ENCODE measurements around the gene RB1. TPM values are rescaled to one million over a fixed set of nuclear protein-coding genes. Genes with fewer than 3 reads are reported as not detected.

Gene RB1
- polyA plus RNA-seq (ENCODE audit: insufficient read length in 4 of 4), result 10 to 100 TPM; 42.1 to 49.1 (median 45.5) TPM

DNA sequence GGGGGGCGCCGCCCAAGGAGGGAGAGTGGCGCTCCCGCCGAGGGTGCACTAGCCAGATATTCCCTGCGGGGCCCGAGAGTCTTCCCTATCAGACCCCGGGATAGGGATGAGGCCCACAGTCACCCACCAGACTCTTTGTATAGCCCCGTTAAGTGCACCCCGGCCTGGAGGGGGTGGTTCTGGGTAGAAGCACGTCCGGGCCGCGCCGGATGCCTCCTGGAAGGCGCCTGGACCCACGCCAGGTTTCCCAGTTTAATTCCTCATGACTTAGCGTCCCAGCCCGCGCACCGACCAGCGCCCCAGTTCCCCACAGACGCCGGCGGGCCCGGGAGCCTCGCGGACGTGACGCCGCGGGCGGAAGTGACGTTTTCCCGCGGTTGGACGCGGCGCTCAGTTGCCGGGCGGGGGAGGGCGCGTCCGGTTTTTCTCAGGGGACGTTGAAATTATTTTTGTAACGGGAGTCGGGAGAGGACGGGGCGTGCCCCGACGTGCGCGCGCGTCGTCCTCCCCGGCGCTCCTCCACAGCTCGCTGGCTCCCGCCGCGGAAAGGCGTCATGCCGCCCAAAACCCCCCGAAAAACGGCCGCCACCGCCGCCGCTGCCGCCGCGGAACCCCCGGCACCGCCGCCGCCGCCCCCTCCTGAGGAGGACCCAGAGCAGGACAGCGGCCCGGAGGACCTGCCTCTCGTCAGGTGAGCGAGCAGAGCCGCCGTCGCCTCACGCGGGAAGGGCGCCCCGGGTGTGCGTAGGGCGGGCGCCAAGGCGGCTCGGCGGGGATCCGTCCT, at the start of gene RB1:
Gene RB1 (plus strand): TSS at position 393 of the 784 bp plus-strand sequence. CDS start 162 bp downstream, at position 555.
- DNase-seq (ENCODE audit: low read depth in 4 of 4, low spot score in 2 of 4), result peak in 3 of 4 donors; percentile 79 to 84 (median 83)

DNA sequence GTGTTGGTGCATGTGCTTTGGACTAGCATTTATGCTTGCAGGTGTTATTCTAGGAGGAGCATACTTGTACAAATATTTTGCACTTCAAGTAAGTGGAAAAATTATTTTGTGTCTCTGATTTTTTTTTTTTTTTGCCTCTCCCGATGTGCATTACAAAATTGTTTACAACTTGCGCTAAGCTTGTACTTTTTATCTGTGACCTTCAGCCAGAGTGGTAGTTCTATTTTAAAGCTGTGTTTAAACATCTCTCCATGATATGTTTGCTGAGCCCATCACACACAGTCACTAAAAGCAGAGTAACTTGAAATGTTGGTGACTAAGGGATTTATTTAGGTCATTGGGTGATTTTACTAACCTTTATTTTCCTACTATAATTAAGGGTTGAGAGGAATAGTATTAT, 49.7 kb upstream of the RB1 start:
- DNase-seq (ENCODE audit: low read depth in 4 of 4, low spot score in 2 of 4), result no peak

DNA sequence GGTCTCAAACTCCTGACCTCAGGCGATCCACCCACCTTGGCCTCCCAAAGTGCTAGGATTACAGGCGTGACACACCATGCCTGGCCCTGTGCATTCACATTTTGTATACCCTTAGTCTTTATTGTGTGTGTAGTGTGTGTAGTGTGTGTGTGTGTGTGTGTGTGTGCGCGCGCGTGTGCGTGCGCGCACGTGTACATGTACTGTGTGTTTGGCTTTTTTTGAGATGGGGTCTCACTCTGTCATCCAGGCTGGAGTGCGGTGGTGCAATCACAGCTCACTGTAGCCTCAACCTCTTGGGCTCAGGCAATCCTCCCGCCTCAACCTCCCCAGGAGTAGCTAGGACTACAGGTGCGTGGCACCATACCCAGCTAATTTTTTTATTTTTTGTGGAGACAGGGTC, 48.5 kb upstream of the RB1 start:
- no peak for DNase-seq (ENCODE audit: low read depth in 4 of 4, low spot score in 2 of 4)

DNA sequence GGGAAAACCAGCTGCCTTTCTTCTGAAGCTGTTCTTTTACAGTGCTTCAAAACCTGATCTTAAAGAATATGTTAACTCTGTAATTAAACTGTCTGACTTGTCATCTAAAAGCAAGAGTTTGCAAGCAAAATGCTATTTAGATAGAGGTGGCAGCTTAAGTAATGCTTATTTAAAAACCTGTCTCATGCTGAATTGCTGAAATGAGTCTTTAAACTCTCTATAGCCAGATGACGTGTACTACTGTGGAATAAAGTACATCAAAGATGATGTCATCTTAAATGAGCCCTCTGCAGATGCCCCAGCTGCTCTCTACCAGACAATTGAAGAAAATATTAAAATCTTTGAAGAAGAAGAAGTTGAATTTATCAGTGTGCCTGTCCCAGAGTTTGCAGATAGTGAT, 47.6 kb upstream of the RB1 start:
- no peak for DNase-seq (ENCODE audit: low read depth in 4 of 4, low spot score in 2 of 4)

DNA sequence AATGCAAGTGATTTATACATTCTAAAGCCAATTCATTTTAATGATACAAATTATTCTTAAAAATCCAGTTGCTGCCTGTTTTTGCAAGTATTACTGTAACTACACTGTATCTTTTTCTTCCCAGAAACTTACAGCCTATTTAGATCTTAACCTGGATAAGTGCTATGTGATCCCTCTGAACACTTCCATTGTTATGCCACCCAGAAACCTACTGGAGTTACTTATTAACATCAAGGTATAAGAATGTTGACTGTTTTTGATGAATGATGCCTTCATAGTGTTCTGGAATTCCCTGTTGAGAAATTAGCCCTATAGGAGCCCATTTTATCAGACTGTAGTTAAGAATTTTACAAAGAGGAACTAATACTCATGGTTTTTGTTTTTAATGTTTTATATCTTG, 45.5 kb upstream of the RB1 start:
- peak in 1 of 4 donors; percentile 17 for DNase-seq (ENCODE audit: low read depth in 4 of 4, low spot score in 2 of 4)

DNA sequence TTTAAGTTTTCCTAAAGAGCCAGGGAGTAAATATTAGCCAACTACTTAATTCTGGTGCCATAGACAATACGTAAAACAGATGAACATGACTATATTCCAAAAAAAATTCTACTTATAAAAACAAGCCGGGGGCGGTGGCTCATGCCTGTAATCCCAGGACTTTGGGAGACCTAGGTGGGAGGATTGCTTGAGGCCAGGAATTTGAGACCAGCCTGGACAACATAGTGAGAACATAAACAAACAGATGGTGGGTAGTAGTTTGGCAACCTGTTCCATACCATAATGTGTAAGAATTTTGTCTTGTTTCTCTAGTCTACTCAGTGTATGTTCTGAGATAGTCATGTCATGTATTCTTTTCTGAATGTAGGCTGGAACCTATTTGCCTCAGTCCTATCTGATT, 45.1 kb upstream of the RB1 start:
- DNase-seq (ENCODE audit: low read depth in 4 of 4, low spot score in 2 of 4), result no peak

DNA sequence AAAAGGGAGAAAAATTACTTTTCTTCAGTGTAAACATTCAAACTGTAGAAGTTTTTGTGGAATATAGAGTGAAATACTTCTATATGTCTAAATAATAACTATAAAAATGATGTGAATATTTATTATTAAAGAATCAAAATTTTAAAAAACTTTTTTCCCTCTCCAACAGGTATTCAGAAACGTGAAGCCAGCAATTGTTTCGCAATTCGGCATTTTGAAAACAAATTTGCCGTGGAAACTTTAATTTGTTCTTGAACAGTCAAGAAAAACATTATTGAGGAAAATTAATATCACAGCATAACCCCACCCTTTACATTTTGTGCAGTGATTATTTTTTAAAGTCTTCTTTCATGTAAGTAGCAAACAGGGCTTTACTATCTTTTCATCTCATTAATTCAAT, 42.6 kb upstream of the RB1 start:
- DNase-seq (ENCODE audit: low read depth in 4 of 4, low spot score in 2 of 4), result no peak

DNA sequence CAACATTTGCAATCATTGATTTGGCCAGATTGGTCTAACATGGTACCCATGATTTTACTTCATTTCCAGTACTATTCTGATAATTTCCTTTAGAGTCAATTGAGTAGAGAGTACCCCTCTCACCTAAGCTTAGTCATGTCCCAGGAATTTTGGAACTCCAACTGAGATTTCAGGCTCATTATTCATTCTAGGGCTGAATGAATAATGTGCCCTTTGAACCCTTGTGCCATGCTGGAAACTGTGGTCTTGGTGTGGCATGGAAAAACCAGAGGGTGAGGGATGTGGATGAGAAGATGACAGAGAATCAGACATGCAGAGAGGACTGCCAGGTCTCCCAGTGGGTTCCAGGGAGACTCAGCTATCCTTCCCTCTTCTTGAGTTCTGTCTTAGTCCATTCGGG, 40.4 kb upstream of the RB1 start:
- DNase-seq (ENCODE audit: low read depth in 4 of 4, low spot score in 2 of 4), result no peak

DNA sequence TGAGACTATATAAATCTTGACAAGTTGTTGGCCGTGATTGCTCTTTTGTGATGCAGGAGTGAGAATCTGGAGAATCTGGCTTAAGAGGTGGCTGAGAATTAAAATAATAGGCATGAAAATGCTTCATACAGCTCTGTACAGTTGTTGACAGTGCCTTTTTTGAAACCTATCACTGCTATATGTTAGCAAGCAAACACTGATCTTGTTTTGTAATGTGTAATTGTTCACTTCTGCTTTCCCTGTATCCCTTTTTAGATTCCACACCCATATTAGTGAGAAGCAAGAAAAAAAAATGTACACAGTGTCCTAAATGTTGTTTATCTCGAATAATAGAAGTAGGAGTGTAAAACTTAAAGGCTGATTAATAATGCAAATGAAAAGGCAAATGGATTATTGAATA, 39.5 kb upstream of the RB1 start:
- no peak for DNase-seq (ENCODE audit: low read depth in 4 of 4, low spot score in 2 of 4)

DNA sequence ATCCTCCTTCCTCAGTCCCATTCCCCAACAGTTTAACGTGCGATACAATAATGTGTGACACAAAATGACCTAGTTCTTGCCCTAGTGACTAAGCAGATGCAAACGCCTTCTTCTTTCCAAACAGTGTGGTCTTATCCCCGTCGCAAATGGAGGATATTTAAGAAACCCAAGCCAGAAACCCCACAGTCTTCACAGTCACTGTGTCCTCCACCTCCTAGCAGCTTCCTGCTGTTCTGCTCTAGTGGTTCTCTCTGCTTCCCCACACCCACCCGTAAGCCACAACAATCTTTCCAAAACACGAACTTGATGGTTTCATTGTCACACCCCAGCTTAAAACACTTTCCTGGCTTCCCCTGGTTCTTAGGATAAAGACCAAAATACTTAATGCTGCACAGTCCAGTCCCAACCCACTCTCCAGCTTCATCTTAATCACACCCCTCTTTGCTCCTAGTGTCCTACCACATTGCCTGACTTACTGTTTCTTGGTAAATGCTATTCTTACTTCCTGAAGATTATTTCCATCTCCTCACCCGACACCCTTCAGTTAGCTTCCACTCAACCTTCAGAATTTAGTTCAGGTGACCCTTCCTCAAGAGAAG, 38.2 kb upstream of the RB1 start:
- no peak for DNase-seq (ENCODE audit: low read depth in 4 of 4, low spot score in 2 of 4)

DNA sequence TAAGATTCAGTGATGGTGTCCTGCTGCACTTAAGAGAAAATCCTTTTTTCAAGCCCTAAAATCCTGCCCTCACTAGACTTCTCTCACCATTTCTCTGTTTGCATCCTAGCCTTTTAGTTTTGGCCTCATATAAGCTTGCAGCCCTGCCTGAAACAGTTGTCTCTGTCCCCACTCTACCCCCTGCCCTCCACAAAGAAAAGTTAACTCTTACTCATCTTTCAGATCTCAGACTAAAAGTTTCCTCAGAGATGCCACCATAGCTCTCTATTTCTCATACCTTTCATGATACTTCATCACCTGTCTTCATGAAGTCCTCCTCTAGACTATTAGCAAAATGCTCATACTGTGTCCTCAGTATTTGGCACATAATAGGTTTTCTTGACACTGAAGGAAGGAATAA, 37.4 kb upstream of the RB1 start:
- DNase-seq (ENCODE audit: low read depth in 4 of 4, low spot score in 2 of 4), result no peak

DNA sequence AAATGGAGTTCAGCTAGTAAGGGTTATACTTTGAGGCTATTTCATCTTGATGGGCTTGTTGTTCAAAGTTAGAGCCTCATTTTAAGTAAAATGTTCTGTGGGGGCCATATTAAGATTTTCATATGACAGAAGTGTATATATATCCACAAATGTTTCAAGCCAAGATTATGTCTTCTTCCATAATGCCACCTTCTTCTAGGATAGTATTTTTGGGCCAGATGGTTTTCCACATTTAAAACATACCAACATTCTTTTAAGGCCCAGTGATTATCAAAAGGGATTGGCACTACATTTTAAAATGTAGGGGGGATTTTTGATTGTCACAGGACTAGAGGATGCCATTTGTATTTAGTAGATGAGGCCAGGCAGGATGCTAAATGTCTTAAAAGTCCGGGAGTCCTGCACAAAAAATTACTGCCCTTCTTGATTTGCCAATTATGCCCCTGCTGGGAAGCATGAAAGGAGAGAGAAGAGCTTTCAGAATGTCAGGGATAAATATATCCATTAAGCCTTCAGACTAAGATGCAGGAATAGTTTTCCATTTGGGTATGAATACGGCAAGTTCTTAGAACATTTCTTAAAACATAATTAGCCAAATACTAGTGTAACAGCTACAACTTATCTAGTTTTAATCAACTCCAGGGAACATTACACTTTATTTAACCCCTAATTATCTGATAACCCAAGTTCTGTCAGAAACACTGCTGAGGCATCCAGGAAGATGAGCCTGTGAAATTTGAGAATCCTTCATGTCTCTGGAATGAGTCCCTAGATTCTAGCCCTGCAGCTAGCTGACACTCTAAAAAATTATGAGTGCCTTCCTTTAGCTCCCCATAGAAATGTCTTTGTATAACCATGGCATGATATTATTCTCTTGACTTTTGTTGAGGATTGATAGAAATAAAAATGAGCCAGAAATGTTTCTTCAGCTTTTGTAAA, 36.6 kb upstream of the RB1 start:
- no peak for DNase-seq (ENCODE audit: low read depth in 4 of 4, low spot score in 2 of 4)

DNA sequence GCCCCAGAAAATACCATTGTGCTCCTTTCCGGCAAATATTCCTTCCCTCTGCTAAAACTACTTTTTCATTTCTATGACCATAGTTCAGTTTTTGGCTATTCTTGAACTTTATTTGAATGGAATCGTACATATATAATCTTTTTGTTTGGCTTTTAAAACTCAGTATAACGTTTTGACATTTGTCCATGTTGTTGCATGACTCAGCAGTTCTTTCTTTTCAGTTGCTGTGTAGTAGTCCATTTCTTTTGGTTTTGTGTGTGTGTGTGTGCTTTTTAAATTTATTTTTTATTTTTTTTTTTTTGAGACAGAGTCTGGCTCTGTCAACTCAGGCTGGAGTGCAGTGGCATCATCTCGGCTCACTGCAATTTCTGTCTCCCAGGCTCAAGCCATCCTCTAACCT, 35.5 kb upstream of the RB1 start:
- no peak for DNase-seq (ENCODE audit: low read depth in 4 of 4, low spot score in 2 of 4)

DNA sequence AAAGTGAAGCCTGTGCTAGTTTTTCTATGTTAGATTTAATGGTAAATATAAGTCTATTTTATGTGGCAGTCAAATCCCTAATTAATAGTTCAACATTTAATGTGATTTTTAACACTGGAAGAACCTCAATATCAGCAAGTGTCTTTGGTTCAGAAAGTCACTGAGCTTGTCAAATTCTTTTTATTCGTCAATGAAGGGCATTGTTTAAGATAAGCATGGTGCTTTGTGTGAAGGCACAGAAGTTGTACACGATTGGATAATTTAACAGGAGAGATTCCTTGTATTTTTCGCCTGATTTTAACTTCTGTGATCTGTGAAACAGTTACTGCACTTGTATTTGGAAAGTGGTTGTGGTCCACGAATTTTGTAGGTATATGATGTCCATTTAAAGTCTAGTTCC, 30.2 kb upstream of the RB1 start:
- no peak for DNase-seq (ENCODE audit: low read depth in 4 of 4, low spot score in 2 of 4)

DNA sequence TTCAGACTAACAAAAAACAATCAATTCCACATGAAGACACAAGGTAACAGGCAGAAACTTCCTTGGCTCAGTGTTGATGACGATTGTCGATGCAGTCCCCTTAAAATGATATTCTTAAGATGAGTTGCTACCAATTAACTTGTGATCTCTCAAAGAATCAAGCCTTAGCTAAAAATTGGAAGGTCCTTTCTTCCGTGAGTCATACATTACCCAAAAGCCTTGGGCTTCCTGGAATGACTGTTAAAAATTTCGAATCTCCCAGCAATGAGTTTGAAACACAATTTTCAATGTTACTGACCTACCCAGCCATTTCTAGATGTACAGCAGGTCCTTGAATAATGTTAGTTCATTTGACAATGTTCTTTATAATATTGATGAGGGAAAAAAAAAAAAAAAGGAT, 28.0 kb upstream of the RB1 start:
- DNase-seq (ENCODE audit: low read depth in 4 of 4, low spot score in 2 of 4), result no peak

DNA sequence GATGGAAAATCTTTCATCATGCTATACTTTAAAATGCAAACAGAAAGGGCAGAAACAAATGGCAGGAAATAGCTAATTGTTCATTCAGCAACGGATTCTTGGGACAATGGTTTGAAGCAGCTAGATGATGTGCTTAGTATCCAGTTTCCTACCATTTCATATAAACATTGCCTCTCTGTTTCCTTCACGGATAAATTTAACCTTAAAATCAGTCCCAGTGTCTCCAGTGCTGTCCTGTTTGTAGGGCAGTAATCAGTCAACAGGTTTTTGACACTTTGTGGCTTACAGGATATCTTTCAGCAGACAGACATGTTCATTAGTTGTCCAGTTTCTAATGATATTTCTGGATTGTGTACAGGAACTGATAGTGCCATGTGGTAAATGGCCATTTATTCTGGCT, 24.7 kb upstream of the RB1 start:
- DNase-seq (ENCODE audit: low read depth in 4 of 4, low spot score in 2 of 4), result no peak

DNA sequence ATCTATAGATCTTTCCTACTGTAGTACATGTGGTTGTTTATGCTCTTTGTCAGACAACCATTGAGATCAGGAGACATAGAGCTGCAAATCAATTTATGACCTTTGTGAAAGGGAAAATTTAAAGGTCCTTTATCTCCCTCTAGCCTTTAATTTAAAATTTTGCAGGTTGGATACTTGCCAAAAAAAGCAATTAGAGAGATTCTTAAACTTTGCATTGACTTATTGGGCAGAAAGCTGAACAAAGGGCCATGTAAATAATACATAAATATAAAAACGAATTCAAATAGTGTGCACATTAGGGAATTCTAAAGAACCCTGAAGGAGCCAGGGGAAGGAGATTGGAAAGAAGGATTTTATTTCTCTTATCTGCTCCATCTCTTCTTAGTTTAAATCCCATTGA, 22.0 kb upstream of the RB1 start:
- DNase-seq (ENCODE audit: low read depth in 4 of 4, low spot score in 2 of 4), result no peak

DNA sequence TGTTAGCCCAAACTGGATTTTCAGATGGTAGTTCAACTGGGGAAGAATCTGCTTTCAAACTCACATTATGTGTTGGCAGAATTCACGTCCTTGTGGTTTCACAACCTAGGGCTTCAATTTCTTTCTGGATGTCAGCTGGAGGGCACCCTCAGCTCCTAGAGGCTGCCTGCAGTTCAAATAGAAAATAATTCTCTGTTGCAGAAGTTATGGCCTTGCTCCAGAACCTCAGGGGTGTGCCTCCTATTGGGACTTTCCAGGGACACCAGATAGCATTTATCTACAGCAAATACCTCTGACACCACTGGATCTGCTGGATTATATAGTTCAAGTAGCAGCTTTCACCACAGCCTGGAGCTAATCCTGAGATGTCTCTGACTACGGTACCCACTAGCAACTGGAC, 11.8 kb upstream of the RB1 start:
- no peak for DNase-seq (ENCODE audit: low read depth in 4 of 4, low spot score in 2 of 4)

DNA sequence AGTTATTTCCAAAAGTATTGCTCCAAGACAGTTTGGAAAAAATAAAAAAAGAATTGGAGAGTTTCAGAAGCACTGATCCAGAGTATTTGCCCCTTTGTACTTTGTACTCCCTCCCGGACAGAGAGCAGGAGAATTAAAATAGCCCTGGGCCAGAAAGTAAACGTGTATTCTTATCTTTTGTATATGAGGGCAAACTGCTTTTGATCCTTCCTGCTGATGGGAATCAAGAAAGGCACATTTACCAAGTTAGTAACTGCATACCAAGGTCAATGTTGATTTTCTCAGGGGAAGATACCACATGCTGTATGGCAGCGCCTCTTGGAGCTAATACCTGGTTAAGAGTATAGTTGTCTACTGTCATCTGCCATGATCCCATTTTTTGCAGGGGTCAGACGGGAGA, 10.9 kb upstream of the RB1 start:
- DNase-seq (ENCODE audit: low read depth in 4 of 4, low spot score in 2 of 4), result no peak

DNA sequence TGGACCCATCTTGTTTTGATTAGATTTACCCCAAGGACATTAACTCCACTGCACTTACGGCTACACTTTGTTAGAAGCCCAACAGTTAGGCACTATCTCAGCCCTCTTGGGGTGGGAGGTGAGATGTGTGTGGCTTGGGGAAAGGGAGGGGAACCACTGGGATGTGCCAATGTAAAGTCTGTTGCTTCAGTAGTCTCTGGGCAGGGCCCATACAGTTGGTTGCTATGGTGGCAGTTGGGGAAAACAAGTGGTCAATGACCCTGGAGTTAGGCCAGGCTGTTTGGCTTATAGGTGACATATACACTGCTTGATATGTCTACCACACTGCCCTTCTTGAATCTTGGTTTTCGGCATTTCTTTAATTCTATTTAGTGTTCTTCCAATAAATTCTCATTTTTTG, 8.9 kb upstream of the RB1 start:
- DNase-seq (ENCODE audit: low read depth in 4 of 4, low spot score in 2 of 4), result no peak

DNA sequence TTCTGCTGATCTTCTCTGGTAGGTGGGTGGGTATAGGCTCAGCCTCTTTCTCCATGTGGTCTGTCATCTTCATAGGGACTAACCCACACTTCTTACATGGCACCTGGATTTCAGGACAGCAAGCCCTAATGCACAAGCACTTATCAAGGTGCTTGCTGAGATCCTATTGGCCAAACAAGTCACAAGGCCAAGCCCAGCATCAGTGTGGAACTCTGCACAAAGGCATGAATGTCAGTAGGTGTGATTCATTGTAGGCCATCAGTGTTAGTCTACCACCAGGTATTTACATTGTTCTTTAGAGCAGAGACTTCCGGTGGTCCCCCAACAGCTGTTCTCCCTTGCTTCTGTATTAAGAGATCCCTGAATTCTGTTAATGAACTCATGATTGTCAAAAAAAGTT, 8.3 kb upstream of the RB1 start:
- no peak for DNase-seq (ENCODE audit: low read depth in 4 of 4, low spot score in 2 of 4)
